Suprapubic skin (tissue), 4 donors: ENCODE data around the gene PRKAG3. TPM values are rescaled to one million over a fixed set of nuclear protein-coding genes. Genes with fewer than 3 reads are reported as not detected.

Experiments
- DNase-seq, 2 donors: peaks; one replicate each; pipeline ENCODE4 v3.0.0-alpha.2; 2019; ENCODE audit warnings: low spot score in 2 of 2
- H3K27ac ChIP-seq: fragments of 200-600 bp; sonication (generic); one replicate; pipeline ENCODE4 v1.5.1; 2019
- H3K27me3 ChIP-seq: fragments of 200-600 bp; sonication (generic); one replicate; pipeline ENCODE4 v1.5.1; 2019
- H3K36me3 ChIP-seq: fragments of 200-600 bp; sonication (generic); one replicate; pipeline ENCODE4 v1.5.1; 2019
- H3K4me1 ChIP-seq: fragments of 200-600 bp; sonication (generic); one replicate; pipeline ENCODE4 v1.5.1; 2019
- H3K4me3 ChIP-seq: fragments of 200-600 bp; sonication (generic); one replicate; pipeline ENCODE4 v1.5.1; 2019; ENCODE audit warnings: mild to moderate bottlenecking
- H3K9me3 ChIP-seq: fragments of 200-600 bp; sonication (generic); one replicate; pipeline ENCODE4 v1.5.1; 2019
- EP300 ChIP-seq: sonication (generic); formaldehyde crosslinking; IDR thresholded peaks from one replicate; pipeline ENCODE4 v1.6.1; 2017; ENCODE audit warnings: antibody characterized with exemption
- POLR2A ChIP-seq, 2 donors: fragments of 450-650 bp; IDR thresholded peaks; one replicate each; pipeline ENCODE4 v1.6.1; 2017; ENCODE audit warnings: antibody characterized with exemption in 2 of 2, mild to moderate bottlenecking in 2 of 2, moderate library complexity in 2 of 2
- POLR2AphosphoS5 ChIP-seq, 3 donors: sonication (generic); formaldehyde crosslinking; IDR thresholded peaks; one replicate each; pipeline ENCODE4 v1.6.1; 2017; ENCODE audit warnings: antibody characterized with exemption in 3 of 3
- WGBS: methylation state at CpG from one replicate; pipeline ENCODE4 v1.1.5; 2018; 5-methylcytosine and 5-hydroxymethylcytosine counted together
- total RNA-seq, 4 donors: library from RNA; depleted of rRNA; stranded (reverse); fragments of >200 nt; gene quantifications; one replicate each; pipeline ENCODE4 v1.1.0, GENCODE V29; 2016
- TF ChIP-seq, protein P1 (sequence below), 2 donors: fragments of 200-600 bp in 1 of 2; fragments of 450-650 bp in 1 of 2; sonication (generic) in 1 of 2; IDR thresholded peaks; one replicate each; pipeline ENCODE4 v1.5.1; 2016 to 2019; ENCODE audit warnings: antibody characterized with exemption in 2 of 2, mild to moderate bottlenecking in 1 of 2, moderate library complexity in 1 of 2

The PRKAG3 gene
- total RNA-seq, 4 donors from 2014 or later: 0.26 TPM; not detected in 3

DNA sequence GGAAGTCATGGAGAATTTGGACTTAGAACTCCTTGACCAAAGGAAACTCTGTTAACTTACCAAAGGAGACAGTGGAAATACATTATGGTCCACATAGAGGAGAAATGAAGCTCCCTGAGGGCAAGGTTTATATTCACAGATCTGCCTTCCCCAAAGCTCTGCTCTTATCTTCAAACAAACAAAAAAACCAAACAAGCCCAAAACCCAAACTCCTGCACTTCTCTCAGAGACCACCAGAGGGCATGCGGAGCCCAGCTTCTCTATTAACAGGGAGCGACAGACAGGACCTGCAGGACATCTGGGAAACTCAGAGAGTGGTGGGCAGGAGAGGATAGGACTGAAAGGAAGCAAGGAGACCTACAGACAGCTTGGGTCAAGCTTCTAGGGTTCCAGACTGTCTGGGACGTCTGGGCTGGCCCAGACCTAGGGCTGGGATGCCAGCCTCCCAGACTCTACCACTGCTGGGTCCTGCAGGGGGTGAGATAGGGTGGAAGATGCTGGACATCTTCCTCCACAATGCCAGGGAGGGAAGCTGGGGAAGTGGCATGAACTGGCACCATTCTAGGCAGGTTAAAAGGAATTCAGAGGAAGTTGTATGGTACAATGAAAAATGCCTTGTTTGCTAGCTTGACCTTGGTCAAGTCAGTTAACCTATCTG lies 45.1 kb upstream of the PRKAG3 start:
- 0% methylated on average over 3 of the region's 3 CpGs for WGBS
- H3K4me1 ChIP-seq: peaks cover 29% of the 10 kb centered on the region
- no peaks in the 10 kb centered on the region for H3K36me3 ChIP-seq
- H3K9me3 ChIP-seq: no peaks in the 10 kb centered on the region
- no peak overlapping the region for H3K27ac ChIP-seq
- H3K27me3 ChIP-seq: peaks cover 83% of the 10 kb centered on the region
- TF ChIP-seq, protein P1, sequence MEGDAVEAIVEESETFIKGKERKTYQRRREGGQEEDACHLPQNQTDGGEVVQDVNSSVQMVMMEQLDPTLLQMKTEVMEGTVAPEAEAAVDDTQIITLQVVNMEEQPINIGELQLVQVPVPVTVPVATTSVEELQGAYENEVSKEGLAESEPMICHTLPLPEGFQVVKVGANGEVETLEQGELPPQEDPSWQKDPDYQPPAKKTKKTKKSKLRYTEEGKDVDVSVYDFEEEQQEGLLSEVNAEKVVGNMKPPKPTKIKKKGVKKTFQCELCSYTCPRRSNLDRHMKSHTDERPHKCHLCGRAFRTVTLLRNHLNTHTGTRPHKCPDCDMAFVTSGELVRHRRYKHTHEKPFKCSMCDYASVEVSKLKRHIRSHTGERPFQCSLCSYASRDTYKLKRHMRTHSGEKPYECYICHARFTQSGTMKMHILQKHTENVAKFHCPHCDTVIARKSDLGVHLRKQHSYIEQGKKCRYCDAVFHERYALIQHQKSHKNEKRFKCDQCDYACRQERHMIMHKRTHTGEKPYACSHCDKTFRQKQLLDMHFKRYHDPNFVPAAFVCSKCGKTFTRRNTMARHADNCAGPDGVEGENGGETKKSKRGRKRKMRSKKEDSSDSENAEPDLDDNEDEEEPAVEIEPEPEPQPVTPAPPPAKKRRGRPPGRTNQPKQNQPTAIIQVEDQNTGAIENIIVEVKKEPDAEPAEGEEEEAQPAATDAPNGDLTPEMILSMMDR (IDR thresholded peaks at IDR 0.05): peak; percentile 92 to 98
- no peak for TF ChIP-seq POLR2A (IDR thresholded peaks at IDR 0.05)
- no peak overlapping the region for H3K4me3 ChIP-seq
- no peak for DNase-seq

- 62% methylated on average over 2 of the region's 2 CpGs for WGBS
- Histone ChIP-seq H3K27ac (no peak overlapping the region), H3K4me3 (no peak overlapping the region), H3K36me3 (no peaks in the 10 kb centered on the region), H3K4me1 (peaks cover 32% of the 10 kb centered on the region), H3K9me3 (no peaks in the 10 kb centered on the region), H3K27me3 (peaks cover 83% of the 10 kb centered on the region)
- no peak for DNase-seq
- no peak for TF ChIP-seq POLR2A (IDR thresholded peaks at IDR 0.05)
- TF ChIP-seq POLR2AphosphoS5 (IDR thresholded peaks at IDR 0.05): no peak
- TF ChIP-seq, protein P1 (IDR thresholded peaks at IDR 0.05): no peak
- TF ChIP-seq EP300: no peak
These were observed 44.2 kb upstream of the PRKAG3 start for GRCh38 chr2:218875692-218876246.

DNA sequence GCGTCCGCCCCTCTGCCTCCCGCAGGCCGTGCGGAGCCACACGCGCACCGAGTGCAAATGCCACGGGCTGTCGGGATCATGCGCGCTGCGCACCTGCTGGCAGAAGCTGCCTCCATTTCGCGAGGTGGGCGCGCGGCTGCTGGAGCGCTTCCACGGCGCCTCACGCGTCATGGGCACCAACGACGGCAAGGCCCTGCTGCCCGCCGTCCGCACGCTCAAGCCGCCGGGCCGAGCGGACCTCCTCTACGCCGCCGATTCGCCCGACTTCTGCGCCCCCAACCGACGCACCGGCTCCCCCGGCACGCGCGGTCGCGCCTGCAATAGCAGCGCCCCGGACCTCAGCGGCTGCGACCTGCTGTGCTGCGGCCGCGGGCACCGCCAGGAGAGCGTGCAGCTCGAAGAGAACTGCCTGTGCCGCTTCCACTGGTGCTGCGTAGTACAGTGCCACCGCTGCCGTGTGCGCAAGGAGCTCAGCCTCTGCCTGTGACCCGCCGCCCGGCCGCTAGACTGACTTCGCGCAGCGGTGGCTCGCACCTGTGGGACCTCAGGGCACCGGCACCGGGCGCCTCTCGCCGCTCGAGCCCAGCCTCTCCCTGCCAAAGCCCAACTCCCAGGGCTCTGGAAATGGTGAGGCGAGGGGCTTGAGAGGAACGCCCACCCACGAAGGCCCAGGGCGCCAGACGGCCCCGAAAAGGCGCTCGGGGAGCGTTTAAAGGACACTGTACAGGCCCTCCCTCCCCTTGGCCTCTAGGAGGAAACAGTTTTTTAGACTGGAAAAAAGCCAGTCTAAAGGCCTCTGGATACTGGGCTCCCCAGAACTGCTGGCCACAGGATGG lies 42.0 kb upstream of the PRKAG3 start:
- Histone ChIP-seq H3K4me3 (no peak overlapping the region), H3K27ac (no peak overlapping the region), H3K27me3 (peaks cover 80% of the 10 kb centered on the region), H3K9me3 (no peaks in the 10 kb centered on the region), H3K36me3 (no peaks in the 10 kb centered on the region), H3K4me1 (peaks cover 14% of the 10 kb centered on the region)
- no peak for DNase-seq
- TF ChIP-seq POLR2AphosphoS5 (IDR thresholded peaks at IDR 0.05) (no peak), EP300 (no peak), POLR2A (IDR thresholded peaks at IDR 0.05) (no peak)
- TF ChIP-seq, protein P1 (IDR thresholded peaks at IDR 0.05): no peak
- WGBS: 82% methylated on average over 52 of the region's 86 CpGs

- Histone ChIP-seq H3K27me3 (peaks cover 76% of the 10 kb centered on the region), H3K4me3 (no peak overlapping the region), H3K27ac (no peak overlapping the region), H3K9me3 (no peaks in the 10 kb centered on the region), H3K4me1 (peaks cover 12% of the 10 kb centered on the region), H3K36me3 (no peaks in the 10 kb centered on the region)
- TF ChIP-seq POLR2AphosphoS5 (IDR thresholded peaks at IDR 0.05): no peak
- TF ChIP-seq, protein P1 (IDR thresholded peaks at IDR 0.05): no peak
- TF ChIP-seq EP300: no peak
- no peak for TF ChIP-seq POLR2A (IDR thresholded peaks at IDR 0.05)
- DNase-seq: no peak
- 63% methylated on average over 19 of the region's 22 CpGs for WGBS
These were observed 41.2 kb upstream of the PRKAG3 start for GRCh38 chr2:218872645-218873358.
